CD4-positive, CD25-positive, alpha-beta regulatory T cell (primary cell): Measurements from ENCODE around the gene PLPPR2. TPM values are rescaled to one million over a fixed set of nuclear protein-coding genes. Genes with fewer than 3 reads are reported as not detected.
"Not testable (repeated sequence)": the region's sequence is repeated elsewhere in the genome, so short reads cannot be mapped to it uniquely, and the experiment has no call there.

Experiments
- ATAC-seq, 2 donors: fragments of 150-1000 bp; cut with Tn5 transposase; one replicate each; pipeline ENCODE4 v1.10.0; 2021; ENCODE audit warnings: low read depth in 2 of 2, moderate number of reproducible peaks in 2 of 2, moderate library complexity in 1 of 2
- DNase-seq, 3 donors: peaks; one replicate each; pipeline versions ENCODE4 v3.0.0 to v3.0.0-alpha.2; 2012 to 2022; ENCODE audit warnings: mixed read lengths in 1 of 3
- H3K27ac ChIP-seq: one replicate; pipeline ENCODE4 v1.7.0; 2013; ENCODE audit warnings: mild to moderate bottlenecking, low read length; ENCODE audit not compliant: insufficient read depth, poor library complexity, severe bottlenecking
- H3K27me3 ChIP-seq: one replicate; pipeline ENCODE4 v1.7.0; 2013; ENCODE audit warnings: low read length; ENCODE audit not compliant: control insufficient read depth, insufficient read depth
- H3K36me3 ChIP-seq: one replicate; pipeline ENCODE4 v1.7.0; 2013; ENCODE audit warnings: mild to moderate bottlenecking, low read length, moderate library complexity; ENCODE audit not compliant: control insufficient read depth, insufficient read depth
- H3K4me1 ChIP-seq: 2 replicates; pipeline ENCODE4 v1.7.0; 2013; ENCODE audit warnings: mild to moderate bottlenecking, low read length; ENCODE audit not compliant: insufficient read depth, control insufficient read depth, poor library complexity, severe bottlenecking
- H3K4me3 ChIP-seq: one replicate; pipeline ENCODE4 v1.7.0; 2013; ENCODE audit warnings: low read depth, mild to moderate bottlenecking, low read length, moderate library complexity
- H3K9me3 ChIP-seq, 2 experiments: 1 replicate in 1 of 2; 2 replicates in 1 of 2; pipeline ENCODE4 v1.7.0; 2013; ENCODE audit warnings: low read length in 2 of 2, mild to moderate bottlenecking in 1 of 2, moderate library complexity in 1 of 2; ENCODE audit not compliant: control insufficient read depth in 2 of 2
- H3K27ac Mint-ChIP-seq, 3 donors: one replicate each; pipeline ENCODE4 v1.8.0; 2020 to 2022; ENCODE audit warnings: mild to moderate bottlenecking in 3 of 3, mixed read lengths in 3 of 3, moderate library complexity in 2 of 3
- H3K27me3 Mint-ChIP-seq: one replicate; pipeline ENCODE4 v1.8.0; 2022; ENCODE audit warnings: mild to moderate bottlenecking, mixed read lengths
- H3K36me3 Mint-ChIP-seq: one replicate; pipeline ENCODE4 v1.8.0; 2020; ENCODE audit warnings: mixed read lengths
- H3K4me1 Mint-ChIP-seq, 4 donors: one replicate each; pipeline ENCODE4 v1.8.0; 2020 to 2022; ENCODE audit warnings: mixed read lengths in 4 of 4, mild to moderate bottlenecking in 1 of 4
- H3K4me3 Mint-ChIP-seq, 4 donors: one replicate each; pipeline ENCODE4 v1.8.0; 2020 to 2022; ENCODE audit warnings: mild to moderate bottlenecking in 4 of 4, mixed read lengths in 4 of 4, moderate library complexity in 3 of 4
- H3K9me3 Mint-ChIP-seq, 7 donors: one replicate each; pipeline ENCODE4 v1.8.0; 2020 to 2022; ENCODE audit warnings: mixed read lengths in 7 of 7, mild to moderate bottlenecking in 3 of 7, moderate library complexity in 2 of 7
- polyA plus RNA-seq, 4 donors: library from polyadenylated mRNA; unstranded; fragments of 300-500 nt; fragmentation: Illumina TruSeq; gene quantifications; one replicate each; pipeline ENCODE4 v1.2.3, GENCODE V29; 2021
- total RNA-seq: library from RNA; stranded (reverse); gene quantifications from one replicate; pipeline ENCODE4 v1.2.3, GENCODE V29; 2022

The PLPPR2 gene
- total and polyA plus RNA-seq, 5 donors from 2014 or later = 0.86 to 10.4 (median 2.3) TPM

DNA sequence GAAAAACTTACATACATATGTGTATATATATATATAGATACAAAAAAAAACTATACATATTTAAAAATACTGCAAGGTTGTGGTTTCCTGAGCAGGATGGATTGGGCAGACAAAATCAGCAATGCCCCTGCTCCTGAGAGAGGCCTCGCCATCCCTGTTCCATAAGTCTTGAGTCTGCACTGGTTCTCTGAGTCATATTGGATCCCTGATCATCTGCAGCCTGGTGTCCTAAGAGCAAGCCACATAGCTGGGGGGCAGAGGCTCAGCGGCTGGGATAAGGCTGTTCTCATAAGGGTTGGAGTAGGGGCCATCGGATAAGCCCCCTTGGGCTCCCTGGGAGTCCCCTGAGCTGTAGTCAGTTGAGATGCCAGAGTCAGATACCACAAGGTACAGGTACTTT lies 22.5 kb downstream of the PLPPR2 start:
- H3K36me3 Mint-ChIP-seq = peaks cover 6% of the 10 kb centered on the region
- H3K4me3 Mint-ChIP-seq = peak overlapping the region in 1 of 4 donors; percentile 76
- H3K4me1 Mint-ChIP-seq = peaks cover 5 to 50% (median 27%) of the 10 kb centered on the region in 4 donors
- H3K36me3 ChIP-seq = peaks cover 5% of the 10 kb centered on the region
- peaks cover 12% of the 10 kb centered on the region for H3K27me3 Mint-ChIP-seq
- no peak overlapping the region for H3K27ac ChIP-seq
- H3K9me3 ChIP-seq = no peaks in the 10 kb centered on the region
- peaks cover 63% of the 10 kb centered on the region for H3K4me1 ChIP-seq
- no peaks in the 10 kb centered on the region for H3K9me3 Mint-ChIP-seq
- ATAC-seq = no peak
- H3K27me3 ChIP-seq = no peaks in the 10 kb centered on the region
- H3K4me3 ChIP-seq = no peak overlapping the region
- DNase-seq = no peak
- peak overlapping the region in 1 of 3 donors; percentile 62 for H3K27ac Mint-ChIP-seq

DNA sequence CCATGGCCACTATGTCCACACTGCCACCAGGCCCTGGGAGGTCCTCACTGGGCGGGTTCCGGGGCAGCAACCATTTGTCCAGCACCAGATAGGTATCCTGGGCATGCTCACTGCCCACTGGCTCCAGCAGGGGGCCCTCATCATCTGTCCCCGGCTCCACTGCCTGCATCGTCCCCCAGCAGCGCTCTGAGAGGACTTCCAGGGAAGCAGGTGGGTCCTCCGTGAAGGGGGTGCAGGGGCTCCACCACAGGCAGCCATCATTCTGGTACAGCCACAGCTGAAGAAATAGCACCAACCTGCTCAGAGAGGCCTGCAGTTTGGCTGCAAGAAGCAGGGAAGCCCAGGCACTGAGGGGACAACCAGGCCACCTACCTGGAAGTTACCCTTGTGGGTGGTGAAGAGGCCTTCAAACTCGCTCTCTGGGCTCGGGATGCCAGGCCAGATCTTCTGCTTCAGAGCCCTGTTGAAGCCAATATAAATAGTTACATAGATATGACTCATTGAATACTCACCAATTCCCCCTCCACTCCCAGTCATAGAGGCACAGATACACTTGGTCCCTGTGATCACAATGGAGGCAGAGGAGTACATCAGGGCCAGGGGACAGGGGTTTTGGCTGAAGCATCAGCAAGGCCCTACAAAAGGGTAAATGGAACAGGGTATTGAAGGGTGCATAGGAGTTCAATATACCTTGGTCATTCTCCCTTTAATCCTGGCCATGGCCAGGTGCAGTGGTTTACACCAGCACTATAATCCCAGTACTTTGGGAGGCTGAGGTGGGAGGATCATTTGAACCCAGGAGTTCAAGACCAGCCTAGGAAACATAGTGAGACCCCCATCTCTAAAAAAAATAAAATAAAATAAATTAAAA lies 23.3 kb downstream of the PLPPR2 start:
- Mint-ChIP-seq H3K4me1 (peaks cover 5 to 50% (median 26%) of the 10 kb centered on the region in 4 donors), H3K4me3 (peak overlapping the region in 3 of 4 donors; percentile 7 to 61 (median 50)), H3K9me3 (no peaks in the 10 kb centered on the region), H3K27me3 (peaks cover 12% of the 10 kb centered on the region), H3K27ac (peak overlapping the region in 2 of 3 donors; percentile 20 to 62), H3K36me3 (peaks cover 6% of the 10 kb centered on the region)
- peaks cover 5% of the 10 kb centered on the region for H3K36me3 ChIP-seq
- H3K27me3 ChIP-seq = no peaks in the 10 kb centered on the region
- H3K4me3 ChIP-seq = no peak overlapping the region
- DNase-seq = no peak
- peaks cover 71% of the 10 kb centered on the region for H3K4me1 ChIP-seq
- H3K9me3 ChIP-seq = no peaks in the 10 kb centered on the region
- no peak for ATAC-seq
- H3K27ac ChIP-seq = no peak overlapping the region

GRCh38 chr19:11379269-11379845 lies 24.1 kb downstream of the PLPPR2 start:
- H3K36me3 ChIP-seq, H3K9me3 ChIP-seq, H3K4me3 ChIP-seq, H3K27ac ChIP-seq, H3K27me3 ChIP-seq, H3K36me3 Mint-ChIP-seq, H3K9me3 Mint-ChIP-seq, ATAC-seq, DNase-seq: not testable (repeated sequence)
- peaks cover 5 to 50% (median 26%) of the 10 kb centered on the region in 4 donors for H3K4me1 Mint-ChIP-seq
- peak overlapping the region in 2 of 4 donors; percentile 15 to 84 for H3K4me3 Mint-ChIP-seq
- peaks cover 68% of the 10 kb centered on the region for H3K4me1 ChIP-seq
- peaks cover 12% of the 10 kb centered on the region for H3K27me3 Mint-ChIP-seq
- peak overlapping the region in 2 of 3 donors; percentile 36 to 99 for H3K27ac Mint-ChIP-seq

DNA sequence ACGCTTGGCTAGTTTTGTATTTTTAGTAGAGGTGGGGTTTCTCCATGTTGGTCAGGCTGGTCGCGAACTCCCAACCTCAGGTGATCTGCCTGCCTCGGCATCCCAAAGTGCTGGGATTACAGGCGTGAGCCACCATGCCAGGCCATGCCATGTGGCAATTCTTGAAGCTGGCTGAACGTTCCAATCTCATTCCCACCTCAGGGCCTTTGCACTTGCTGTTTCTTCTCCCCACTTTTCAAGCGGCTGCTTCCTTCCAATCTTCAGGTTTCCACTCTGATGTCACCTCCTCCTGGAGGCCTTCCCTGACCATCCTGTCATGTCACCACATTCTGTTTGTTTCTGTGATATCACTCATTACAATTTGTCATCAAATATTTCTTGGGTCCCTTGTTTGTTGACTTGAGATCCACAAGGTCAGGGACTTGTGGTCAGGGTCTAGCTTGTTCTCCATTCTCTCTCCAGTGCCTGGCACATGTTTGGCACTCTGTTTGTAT lies 24.7 kb downstream of the PLPPR2 start:
- Histone ChIP-seq H3K4me1 (peaks cover 68% of the 10 kb centered on the region), H3K9me3 (no peaks in the 10 kb centered on the region), H3K27me3 (no peaks in the 10 kb centered on the region), H3K27ac (peak overlapping the region; percentile 95), H3K36me3 (peaks cover 5% of the 10 kb centered on the region), H3K4me3 (peak overlapping the region; percentile 88)
- DNase-seq (no peak), ATAC-seq (no peak)
- Mint-ChIP-seq H3K27ac (peak overlapping the region; percentile 99 to 100 (median 99)), H3K4me3 (peak overlapping the region; percentile 84 to 98 (median 94)), H3K27me3 (peaks cover 18% of the 10 kb centered on the region), H3K36me3 (peaks cover 6% of the 10 kb centered on the region), H3K4me1 (peaks cover 5 to 54% (median 27%) of the 10 kb centered on the region in 4 donors), H3K9me3 (no peaks in the 10 kb centered on the region)

DNA sequence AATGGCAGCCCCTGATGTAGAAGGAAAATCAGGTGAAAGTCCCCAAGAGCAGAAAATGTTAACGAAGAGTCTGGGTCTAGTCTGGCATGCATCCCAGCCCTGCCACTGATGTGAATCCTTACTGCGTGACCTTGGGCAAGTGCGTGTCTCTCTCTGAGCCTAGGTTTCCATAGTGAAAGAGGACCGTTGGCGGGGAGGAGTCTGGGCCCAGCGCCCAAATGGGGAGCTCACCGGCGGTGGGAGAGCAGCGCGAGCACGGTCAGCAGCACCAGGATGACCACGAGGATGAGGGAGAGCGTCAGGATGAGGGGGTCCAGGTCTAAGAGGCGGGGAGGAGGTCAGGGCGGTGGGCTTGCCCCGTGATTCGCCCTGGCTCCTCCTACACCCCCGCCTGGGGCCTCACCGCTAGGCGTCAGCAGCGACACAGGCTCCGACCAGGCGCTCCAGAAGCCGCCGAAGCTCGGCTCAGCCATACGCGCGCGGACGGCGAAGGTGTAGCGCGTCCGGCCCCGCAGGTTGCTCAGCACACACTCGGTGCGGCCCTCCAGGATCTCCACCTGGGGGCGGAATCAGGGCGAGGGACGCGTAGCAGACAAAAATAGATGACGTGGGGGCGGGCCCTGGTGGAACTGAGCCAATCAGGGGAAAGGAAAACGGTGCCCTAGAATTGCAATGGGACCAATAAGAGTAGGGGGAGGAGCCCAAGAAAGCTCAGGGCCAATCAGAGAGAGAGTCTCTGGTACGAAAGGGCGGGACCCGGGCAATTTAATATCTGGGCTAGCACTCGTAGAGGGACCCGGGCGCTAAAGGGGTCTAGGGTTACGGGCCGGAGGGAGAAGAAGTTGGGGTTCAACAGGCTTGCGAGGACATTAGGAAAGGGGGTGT lies 25.7 kb downstream of the PLPPR2 start:
- H3K36me3 Mint-ChIP-seq = peaks cover 6% of the 10 kb centered on the region
- peak; percentile 95 to 99 (median 99) for DNase-seq
- no peaks in the 10 kb centered on the region for H3K9me3 Mint-ChIP-seq
- peak; percentile 87 to 90 for ATAC-seq
- H3K27me3 Mint-ChIP-seq = peaks cover 19% of the 10 kb centered on the region
- peaks cover 5% of the 10 kb centered on the region for H3K36me3 ChIP-seq
- H3K4me3 ChIP-seq = peak overlapping the region; percentile 88
- H3K4me3 Mint-ChIP-seq = peak overlapping the region; percentile 84 to 98 (median 94)
- peaks cover 5 to 54% (median 26%) of the 10 kb centered on the region in 4 donors for H3K4me1 Mint-ChIP-seq
- H3K4me1 ChIP-seq = peaks cover 59% of the 10 kb centered on the region
- H3K9me3 ChIP-seq = no peaks in the 10 kb centered on the region
- peak overlapping the region; percentile 99 to 100 (median 99) for H3K27ac Mint-ChIP-seq
- H3K27ac ChIP-seq = peak overlapping the region; percentile 95
- H3K27me3 ChIP-seq = no peaks in the 10 kb centered on the region

DNA sequence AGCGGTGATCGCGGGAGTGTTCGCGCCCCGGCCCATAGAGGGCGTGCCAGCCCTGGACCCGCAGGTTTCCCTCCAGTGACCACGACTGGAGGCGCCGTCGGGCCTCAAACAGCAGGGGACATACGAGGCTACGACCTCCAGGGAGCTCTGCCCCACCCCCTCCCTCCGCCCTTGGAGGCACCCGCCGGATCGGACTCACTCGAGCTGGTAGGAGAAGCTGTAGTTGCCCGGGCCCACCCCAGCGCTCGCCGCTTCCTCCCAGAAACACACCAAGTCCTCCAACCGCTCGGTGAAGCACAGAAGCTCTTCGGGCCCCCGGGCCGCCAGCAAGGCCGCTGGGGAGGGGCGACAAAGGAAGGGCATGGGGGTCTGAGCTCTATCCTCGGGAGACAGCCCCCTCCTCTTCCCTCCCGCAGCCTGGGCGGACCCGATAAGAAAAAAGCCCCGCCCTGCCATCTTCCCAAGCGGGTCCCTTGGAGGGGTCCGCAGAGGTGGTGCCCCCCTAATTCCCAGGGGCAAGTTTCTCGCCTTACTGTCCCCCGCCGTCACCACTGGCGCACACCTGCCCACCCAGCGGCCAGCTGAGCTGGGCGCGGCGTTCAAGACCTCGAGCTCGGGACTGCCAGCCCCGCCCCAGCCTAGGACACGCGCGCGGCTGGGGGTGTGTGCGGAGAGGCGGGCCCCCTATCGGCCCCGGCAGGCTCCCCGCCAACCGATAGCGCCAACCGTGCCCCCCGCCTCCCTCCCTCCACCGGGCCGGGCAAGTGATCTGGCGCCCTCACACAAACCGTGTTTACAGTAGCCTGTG lies 27.9 kb downstream of the PLPPR2 start:
- peaks cover 5 to 49% (median 23%) of the 10 kb centered on the region in 4 donors for H3K4me1 Mint-ChIP-seq
- H3K36me3 Mint-ChIP-seq = no peaks in the 10 kb centered on the region
- Histone ChIP-seq H3K9me3 (no peaks in the 10 kb centered on the region), H3K4me1 (peaks cover 43% of the 10 kb centered on the region), H3K27me3 (no peaks in the 10 kb centered on the region), H3K27ac (no peak overlapping the region), H3K36me3 (peaks cover under 1% of the 10 kb centered on the region), H3K4me3 (no peak overlapping the region)
- H3K4me3 Mint-ChIP-seq = peak overlapping the region; percentile 68 to 75 (median 71)
- ATAC-seq = no peak
- H3K27ac Mint-ChIP-seq = peak overlapping the region in 1 of 3 donors; percentile 99
- peaks cover 19% of the 10 kb centered on the region for H3K27me3 Mint-ChIP-seq
- peak; percentile 23 to 52 (median 31) for DNase-seq
- H3K9me3 Mint-ChIP-seq = no peaks in the 10 kb centered on the region
